ENCODE data around the gene CASP10. TPM values are rescaled to one million over a fixed set of nuclear protein-coding genes. Genes with fewer than 3 reads are reported as not detected.
A peak's percentile ranks its signal among the peaks of the same experiment; 100 is the strongest.

The CASP10 gene
- total RNA-seq, 1 experiment from 2014 or later: 4.6 TPM

DNA sequence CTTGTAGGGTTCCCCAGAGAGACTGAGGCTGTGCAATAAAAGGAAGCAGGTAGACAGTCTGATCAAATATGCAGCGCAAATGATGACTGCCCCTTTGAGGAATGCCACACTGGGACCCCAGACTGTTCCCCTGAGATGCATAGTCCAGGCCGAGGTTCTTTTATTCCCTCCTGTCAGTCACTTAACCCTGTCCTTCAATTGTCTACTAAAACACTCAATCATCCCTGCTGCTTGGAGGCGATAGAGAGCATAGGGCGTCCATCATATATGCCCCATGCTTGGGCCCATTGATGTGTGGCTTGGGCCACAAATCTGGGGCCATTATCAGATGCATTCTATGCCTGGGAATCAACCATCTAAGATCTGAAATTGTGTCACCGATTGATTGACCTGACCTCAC, 61.9 kb downstream of the CASP10 start:
- in situ Hi-C loops (cut with HindIII; ENCODE audit: low pct_unique_long_range_greater_than_20kb, low sequenced_read_pairs): no loop called here
- no peak for DNase-seq (ENCODE audit: low read depth, low spot score)

DNA sequence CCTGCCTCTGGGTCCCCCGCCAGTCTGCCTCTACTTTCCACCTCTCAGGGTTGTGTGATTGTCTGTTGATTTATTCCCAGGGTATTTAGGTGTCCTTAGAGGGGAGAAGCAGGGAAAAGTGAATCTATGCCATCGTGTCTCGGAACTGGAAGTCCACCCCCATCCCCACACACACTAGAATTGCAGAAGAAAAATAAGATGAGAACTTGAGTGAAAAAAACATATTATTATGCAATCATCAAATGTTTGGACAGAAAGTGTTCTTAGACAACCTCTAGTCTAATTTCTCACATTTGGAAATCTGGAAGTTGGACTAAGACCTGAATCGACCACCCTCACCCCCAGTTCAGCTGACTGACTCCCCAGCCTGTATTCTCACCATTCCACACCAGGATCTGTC, 63.3 kb downstream of the CASP10 start:
- DNase-seq (ENCODE audit: low read depth, low spot score): no peak
- in situ Hi-C loops (cut with HindIII; ENCODE audit: low pct_unique_long_range_greater_than_20kb, low sequenced_read_pairs): no loop called here

DNA sequence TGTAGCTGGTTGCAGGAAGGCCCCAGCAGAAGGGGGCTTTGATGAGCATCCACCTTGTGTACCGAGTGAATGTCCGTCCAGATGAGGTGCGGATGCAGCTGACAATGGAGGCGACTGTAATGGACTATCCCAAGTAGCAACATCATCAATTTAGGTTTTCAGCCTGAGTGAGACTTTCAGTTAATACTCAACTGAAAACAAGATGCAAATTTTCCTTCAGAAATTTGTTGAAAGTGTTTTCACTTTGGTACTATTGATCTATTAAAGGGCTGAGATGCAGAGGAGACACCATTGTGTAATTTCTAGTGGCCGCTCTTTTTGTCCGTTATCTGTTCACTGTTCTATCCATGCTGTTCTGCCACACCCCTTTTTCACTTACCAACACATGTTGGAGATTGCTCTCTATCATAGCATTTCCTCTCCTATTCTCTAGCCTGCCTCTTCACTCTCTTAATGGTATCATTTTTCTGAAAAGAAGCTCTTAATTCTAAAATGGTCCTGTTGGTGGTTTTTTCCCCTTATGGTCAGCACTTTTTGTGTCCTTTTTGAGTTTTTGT, 65.4 kb downstream of the CASP10 start:
- in situ Hi-C loops (cut with HindIII; ENCODE audit: low pct_unique_long_range_greater_than_20kb, low sequenced_read_pairs): no loop called here
- DNase-seq (ENCODE audit: low read depth, low spot score): no peak

DNA sequence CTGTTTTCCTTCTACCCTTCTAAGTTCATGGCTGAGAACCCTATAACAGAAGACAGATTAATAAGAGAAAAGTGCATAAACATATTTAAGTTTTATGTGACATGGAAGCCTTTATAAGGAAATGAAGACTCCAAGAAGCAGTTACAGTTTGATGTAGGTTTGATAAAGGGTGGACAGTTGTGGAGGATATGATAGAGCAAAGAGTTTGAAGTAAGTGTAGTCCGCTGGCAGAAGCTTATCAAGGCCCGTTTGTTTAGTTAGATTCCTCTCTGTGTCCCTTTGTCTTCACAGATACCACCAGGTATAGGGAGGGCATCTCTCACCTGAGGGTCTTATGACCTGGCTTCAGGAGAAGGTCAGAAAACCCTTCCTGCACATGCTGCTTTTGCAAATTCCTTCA, 66.9 kb downstream of the CASP10 start:
- in situ Hi-C loops (cut with HindIII; ENCODE audit: low pct_unique_long_range_greater_than_20kb, low sequenced_read_pairs): no loop called here
- DNase-seq (ENCODE audit: low read depth, low spot score): no peak

DNA sequence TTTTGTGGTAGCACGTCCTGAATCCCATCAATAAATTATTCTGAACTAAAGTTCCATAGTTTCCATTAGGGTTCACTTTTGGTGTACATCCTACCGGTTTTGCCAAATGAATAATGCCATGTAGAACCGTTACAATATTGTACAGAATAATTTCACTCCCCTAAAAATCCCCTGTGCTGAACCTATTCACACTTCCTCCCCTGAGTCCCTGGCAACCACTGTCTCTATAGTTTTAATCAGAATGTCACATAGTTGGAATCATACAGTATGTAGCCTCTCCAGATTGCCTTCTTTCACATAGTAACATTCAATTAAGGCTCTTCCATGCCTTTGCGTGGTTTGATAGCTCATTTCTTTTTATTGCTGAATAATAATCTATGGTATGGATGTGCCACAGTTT, 67.8 kb downstream of the CASP10 start:
- in situ Hi-C loops (cut with HindIII; ENCODE audit: low pct_unique_long_range_greater_than_20kb, low sequenced_read_pairs): no loop called here
- no peak for DNase-seq (ENCODE audit: low read depth, low spot score)

DNA sequence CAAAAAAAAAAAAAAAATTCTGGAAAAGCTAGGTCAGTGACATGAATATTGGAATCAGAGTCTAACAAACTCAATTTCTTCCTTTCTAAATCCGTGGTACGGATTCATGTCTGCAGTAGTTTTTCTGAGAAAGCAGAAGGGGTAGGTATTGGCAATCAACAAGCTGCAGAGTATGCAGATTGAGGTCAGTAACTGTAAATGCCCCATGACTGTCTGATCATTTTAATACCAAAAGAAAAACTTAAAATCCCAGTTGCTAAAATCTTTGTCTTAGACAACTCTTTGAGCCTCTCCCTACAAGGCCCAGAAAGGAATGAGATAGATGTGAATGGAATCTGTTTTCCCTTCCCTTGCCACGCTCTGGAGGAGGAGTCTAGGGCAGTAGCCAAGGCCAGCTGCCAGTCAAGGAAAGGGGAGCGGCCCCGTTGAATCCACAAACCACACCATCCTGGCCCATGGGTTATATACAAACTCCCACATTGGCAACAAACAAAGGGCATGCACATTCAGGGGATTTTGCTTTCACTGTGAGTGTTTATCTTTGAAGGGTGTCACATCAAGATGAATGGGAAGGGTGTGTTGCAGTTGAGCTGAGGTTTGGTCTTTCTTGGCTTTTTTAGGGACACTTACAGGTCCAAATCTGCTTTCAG, 71.3 kb downstream of the CASP10 start:
- peak; percentile 46 for DNase-seq (ENCODE audit: low read depth, low spot score)
- in situ Hi-C loops (cut with HindIII; ENCODE audit: low pct_unique_long_range_greater_than_20kb, low sequenced_read_pairs): no loop called here

DNA sequence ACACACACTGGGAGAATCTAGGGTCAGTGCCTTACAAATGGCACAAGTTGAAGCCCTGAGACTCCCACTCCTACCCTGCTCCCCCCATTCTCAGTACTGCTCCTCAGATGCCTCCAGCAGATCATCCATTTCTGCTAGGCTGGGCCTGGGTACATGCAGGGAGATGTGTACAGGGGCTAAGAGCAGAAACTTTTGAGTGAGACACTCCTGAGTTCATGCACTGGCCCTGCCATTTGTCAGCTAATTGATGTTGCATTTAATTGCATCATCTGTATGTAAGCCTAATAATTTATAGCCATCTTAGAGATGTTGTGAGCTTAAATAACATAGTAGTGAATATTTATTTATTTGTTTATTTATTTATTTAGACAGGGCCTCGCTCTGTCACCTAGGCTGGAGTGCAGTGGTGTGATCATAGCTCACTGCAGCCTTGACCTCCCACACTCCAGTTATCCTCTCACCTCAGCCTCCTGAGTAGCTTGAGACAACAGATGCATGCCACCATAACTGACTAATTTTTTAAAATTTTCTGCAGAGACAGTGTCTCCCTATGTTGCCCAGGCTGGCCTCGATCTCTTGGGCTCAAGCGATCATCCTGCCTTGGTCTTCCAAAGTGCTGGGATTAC, 72.6 kb downstream of the CASP10 start:
- in situ Hi-C loops (cut with HindIII; ENCODE audit: low pct_unique_long_range_greater_than_20kb, low sequenced_read_pairs): no loop called here
- DNase-seq (ENCODE audit: low read depth, low spot score): no peak

DNA sequence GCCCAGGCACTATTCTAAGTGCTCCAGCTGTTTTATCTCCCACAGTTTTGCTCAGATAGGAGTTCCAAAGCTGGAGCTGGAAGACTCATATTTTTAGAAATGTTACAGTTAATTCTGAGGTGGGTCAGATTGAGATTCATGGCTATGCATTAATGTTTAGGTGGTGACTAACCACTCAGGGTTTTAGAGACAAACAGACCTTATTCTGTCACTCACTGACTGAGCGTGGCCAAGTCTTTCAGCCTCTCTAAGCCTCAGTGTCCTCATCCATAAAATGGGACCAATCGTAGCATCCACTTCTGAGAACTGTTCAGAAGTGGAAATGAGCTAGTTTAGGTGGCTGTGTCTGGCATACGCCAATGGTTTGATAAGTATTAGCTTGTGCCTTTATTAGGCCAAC, 73.1 kb downstream of the CASP10 start:
- no peak for DNase-seq (ENCODE audit: low read depth, low spot score)
- in situ Hi-C loops (cut with HindIII; ENCODE audit: low pct_unique_long_range_greater_than_20kb, low sequenced_read_pairs): no loop called here

DNA sequence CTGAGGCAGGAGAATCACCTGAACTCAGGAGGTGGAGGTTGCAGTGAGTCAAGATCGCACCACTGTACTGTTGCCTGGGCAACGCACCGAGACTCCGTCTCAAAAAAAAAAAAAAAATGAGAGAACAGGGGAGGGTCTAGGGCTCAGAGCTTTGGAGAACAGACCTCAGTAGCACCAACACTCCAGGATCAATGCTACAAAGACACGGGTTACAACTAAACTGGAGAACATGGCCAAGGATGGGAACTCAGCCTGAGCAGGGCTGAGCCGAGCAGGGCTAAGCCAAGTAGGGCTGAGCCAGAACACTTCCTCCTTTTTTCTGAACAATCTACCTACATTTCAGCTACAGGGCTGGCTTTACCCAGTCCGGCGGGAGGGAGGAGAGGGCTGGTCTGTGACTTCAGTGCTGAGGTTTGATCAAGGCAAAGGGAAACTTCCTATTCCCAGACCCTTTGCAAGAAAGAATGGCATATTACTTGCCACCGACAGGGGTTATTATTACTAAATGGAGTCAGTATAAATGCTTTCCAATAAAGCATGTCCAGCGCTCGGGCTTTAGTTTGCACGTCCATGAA, 74.5 kb downstream of the CASP10 start:
- DNase-seq (ENCODE audit: low read depth, low spot score): no peak
- in situ Hi-C loops (cut with HindIII; ENCODE audit: low pct_unique_long_range_greater_than_20kb, low sequenced_read_pairs): no loop called here

DNA sequence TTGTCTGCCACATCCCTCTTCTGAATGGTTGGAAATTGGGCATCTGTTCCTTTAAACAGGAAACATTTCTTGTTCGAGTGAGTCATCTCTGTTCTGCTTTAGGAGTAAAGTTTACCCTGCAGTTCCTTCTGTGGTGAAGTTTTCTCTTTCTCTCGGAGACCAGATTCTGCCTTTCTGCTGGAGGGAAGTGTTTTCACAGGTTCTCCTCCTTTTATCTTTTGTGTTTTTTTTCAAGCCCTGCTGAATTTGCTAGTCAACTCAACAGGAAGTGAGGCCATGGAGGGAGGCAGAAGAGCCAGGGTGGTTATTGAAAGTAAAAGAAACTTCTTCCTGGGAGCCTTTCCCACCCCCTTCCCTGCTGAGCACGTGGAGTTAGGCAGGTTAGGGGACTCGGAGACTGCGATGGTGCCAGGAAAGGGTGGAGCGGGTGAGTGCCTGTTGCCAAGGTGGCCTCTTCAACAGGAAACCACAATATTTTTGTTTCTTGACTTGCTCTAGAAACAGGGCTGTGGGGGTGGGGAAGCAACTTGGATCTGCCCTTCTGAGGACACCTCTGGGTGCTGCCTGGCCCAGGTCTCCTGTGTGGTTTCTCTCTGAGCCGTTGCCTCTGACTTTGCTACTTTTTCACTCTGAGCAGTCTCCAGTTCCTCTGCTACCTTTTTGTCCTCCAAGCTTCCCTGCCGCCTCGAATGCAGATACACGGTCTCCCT, 75.2 kb downstream of the CASP10 start:
- peak; percentile 60 for DNase-seq (ENCODE audit: low read depth, low spot score)
- in situ Hi-C loops (cut with HindIII; ENCODE audit: low pct_unique_long_range_greater_than_20kb, low sequenced_read_pairs): no loop called here

DNA sequence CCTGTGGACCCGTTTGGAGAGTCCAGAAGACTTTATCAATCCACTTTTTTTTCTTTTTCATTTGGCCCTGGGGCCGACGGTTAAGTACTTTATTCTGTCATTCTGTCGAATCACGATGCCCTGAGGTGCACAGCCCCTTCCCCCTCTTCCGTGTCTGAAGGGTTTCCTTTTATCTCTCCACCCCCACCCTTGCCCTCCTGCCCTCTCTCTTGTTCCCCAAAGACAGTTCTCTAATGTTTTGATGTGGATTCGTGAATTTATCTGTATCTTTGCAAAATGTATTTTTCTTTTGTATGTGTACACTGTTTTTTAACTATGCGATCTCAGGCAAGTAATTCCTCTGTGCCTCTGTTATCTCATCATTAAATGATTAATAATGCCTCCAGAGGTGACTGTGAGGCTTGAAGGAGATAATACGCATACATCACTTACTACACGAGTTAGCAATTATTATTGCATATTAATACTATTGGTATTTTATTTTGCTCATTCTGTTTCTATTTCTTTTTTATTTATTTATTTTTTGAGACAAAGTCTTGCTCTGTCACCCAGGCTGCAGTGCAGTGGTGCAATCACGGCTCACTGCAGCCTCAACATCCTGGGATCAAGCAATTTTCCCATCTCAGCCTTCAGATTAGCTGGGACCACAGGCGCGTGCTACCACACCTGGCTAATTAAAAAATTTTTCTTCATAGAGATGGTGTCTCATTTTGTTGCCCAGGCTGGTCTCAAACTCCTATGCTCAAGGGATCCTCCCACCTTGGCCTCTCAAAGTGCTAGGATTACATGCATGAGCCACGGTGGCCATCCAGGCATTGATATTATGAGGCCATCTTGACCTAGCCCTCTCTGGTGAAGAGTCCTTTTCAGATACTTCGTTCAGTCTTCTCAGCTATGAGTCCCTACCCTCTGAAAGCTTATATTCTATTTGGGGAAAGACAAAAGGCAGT, 76.0 kb downstream of the CASP10 start:
- DNase-seq (ENCODE audit: low read depth, low spot score): no peak
- in situ Hi-C loops (cut with HindIII; ENCODE audit: low pct_unique_long_range_greater_than_20kb, low sequenced_read_pairs): no loop called here

DNA sequence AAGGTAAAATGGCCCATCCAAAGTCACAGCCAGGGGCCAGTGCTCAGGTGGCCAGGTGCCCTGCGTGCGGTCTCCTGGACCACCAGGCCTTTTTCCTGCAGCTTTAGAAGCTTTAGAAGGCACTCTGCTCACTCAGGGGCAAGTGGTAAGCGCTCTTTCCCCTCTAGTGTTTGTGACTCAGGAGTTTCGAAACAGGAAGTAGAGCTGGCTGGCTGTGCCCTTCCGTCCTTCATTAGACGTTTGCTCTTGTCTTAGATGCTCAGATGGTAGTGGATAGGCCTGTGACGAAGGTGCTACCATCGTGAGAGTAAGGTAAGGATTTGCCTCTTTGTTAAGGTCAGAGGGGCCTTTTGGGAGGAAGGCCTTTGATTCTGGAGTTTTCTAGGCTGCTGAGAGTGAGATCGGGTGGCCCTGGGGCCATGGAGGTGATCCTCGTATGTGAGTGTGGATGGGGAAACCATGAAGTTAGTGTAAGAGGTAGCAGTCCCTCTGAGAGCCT, 77.4 kb downstream of the CASP10 start, which contains the start of gene CASP8:
TSS of gene CASP8 (plus strand) at position 235 of the 499 bp plus-strand sequence. CDS start 5,951 bp downstream, outside the sequence.
- no peak for DNase-seq (ENCODE audit: low read depth, low spot score)
- in situ Hi-C loops (cut with HindIII; ENCODE audit: low pct_unique_long_range_greater_than_20kb, low sequenced_read_pairs): no loop called here

DNA sequence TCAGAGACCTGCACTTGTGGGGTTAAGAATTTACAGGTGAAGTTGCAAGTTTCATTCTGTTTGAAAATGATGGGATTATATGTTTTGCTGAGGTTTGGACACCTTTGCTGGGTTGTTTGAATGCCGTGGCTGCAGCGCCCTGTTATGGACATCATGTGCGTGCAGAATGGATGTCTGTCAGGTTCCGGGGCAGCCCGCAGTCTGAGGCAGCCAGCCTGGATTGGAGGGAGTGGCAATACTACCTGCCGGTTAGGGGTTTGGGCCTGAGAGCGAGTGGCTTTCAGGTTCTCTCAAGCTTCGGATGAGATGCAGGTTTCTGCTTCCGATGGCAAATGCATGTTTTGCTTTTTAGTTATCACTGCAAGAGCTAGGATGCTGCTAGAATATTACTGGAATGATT, 78.5 kb downstream of the CASP10 start:
- no peak for DNase-seq (ENCODE audit: low read depth, low spot score)
- in situ Hi-C loops (cut with HindIII; ENCODE audit: low pct_unique_long_range_greater_than_20kb, low sequenced_read_pairs): no loop called here

DNA sequence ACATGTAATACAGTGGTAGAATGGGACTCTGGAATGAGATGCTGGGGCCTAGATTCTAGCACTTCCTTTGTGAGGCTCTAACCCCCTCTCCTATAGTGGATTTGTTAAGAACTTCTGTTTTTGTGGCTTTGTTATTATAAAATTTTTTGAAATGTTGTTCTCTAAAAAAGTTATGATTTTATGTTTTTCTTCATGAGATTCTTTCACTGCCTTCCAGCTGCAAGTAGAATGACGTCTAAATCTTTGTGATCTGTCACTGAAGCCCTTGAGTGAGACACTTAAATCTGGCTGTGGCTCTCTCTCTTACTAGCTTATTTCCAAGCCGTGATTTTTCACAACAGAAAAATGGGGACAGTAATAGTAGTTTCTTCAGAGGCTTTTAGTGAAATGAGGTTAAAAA, 79.0 kb downstream of the CASP10 start:
- no peak for DNase-seq (ENCODE audit: low read depth, low spot score)
- in situ Hi-C loops (cut with HindIII; ENCODE audit: low pct_unique_long_range_greater_than_20kb, low sequenced_read_pairs): no loop called here

DNA sequence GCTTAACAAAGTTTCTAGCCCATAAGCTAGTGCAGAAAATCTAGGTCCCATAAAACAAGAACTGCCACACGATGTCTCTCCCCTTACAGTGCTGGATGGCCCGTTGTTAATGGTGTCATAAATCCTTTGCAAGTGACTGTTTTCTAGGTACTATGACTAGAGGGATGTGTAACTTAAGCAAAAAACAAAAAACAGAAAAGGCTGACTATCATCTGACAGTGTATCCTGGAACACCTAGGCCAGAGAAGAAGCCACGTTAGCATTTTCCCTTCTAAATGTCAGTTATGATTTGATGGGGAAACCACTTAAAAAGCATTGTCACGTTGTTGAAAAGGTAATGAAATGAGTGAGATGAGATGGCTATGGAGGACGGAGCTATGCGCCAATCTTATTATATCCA, 79.8 kb downstream of the CASP10 start:
- DNase-seq (ENCODE audit: low read depth, low spot score): no peak
- in situ Hi-C loops (cut with HindIII; ENCODE audit: low pct_unique_long_range_greater_than_20kb, low sequenced_read_pairs): no loop called here

DNA sequence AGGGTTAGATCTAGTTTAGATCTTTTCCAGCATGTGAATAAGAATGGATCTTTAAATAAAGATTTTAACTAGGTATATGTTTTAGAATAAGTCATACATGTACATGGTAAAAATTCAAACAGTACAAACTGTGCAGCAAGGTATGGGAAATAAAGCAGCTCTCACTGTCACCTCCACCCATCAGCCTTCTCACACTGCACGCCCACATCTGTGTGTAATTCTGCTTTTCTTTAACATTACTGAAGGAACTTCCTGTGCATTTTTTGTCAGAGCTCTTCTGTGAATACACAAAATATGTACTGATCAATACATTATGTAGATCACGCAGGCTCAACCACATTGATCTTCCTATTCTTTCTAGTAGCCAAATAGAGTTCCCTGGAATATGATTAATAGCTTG, 80.8 kb downstream of the CASP10 start:
- no peak for DNase-seq (ENCODE audit: low read depth, low spot score)
- in situ Hi-C loops (cut with HindIII; ENCODE audit: low pct_unique_long_range_greater_than_20kb, low sequenced_read_pairs): no loop called here

DNA sequence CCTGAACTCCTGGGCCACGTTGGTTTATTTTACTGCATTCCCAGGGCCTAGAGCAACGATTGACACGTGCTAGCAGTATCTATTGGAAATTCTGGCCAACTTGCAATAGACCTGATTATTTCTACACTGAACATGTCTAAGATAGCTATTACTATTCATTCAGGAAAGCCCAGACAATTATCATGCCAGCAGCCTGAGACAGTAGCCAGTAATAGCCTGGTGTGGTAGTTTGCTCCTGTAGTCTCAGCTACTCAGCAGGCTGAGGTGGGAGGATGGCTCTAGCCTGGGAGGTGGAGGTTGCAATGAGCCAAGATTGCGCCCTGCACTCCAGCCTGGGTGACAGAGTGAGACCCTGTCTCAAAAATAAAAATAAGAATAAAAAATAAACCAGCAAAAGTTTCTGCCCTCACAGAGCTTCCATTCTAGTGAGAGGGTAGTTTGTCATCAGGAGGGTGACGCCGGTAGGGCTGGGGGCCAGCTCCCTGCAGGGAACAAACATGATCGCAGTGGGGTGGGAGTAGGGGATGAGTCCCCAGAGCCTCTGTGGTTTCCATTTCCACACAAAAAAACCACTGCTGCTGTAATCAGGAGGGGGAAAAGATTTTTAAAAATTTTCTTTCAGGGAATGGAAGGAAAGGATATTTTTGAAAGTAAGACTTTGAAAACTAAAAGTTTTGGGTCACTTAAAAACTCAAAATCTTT, 81.7 kb downstream of the CASP10 start:
- in situ Hi-C loops (cut with HindIII; ENCODE audit: low pct_unique_long_range_greater_than_20kb, low sequenced_read_pairs): no loop called here
- DNase-seq (ENCODE audit: low read depth, low spot score): no peak
